HEK293 (cell line): ENCODE data around the gene TRIM6.
A peak's percentile ranks its signal among the peaks of the same experiment; 100 is the strongest.

Experiments used
- CTCF ChIA-PET: fragments of 350-600 bp; formaldehyde crosslinking; extraction: SDS; loops from one replicate; lab custom pipeline; 2021; ENCODE audit warnings: antibody characterized with exemption; lab: Yijun Ruan, JAX
- POLR2A ChIA-PET: fragments of 300-600 bp; formaldehyde crosslinking; extraction: SDS; loops from one replicate; lab custom pipeline; 2020; ENCODE audit warnings: antibody characterized with exemption, inconsistent platforms; lab: Yijun Ruan, JAX
- H3K27ac ChIP-seq: fragments of 200-500 bp; sonication (Bioruptor generic); 2 replicates; pipeline ENCODE4 v1.5.1; 2014; ENCODE audit warnings: low read depth, low read length, control low read depth, inconsistent platforms; ENCODE audit errors: extremely low read depth
- H3K36me3 ChIP-seq, 2 experiments: fragments of 200-500 bp in 1 of 2; sonication (Bioruptor generic) in 1 of 2; 1 replicate in 1 of 2; 2 replicates in 1 of 2; pipeline ENCODE4 v1.5.1; 2014 to 2017; ENCODE audit warnings: inconsistent platforms in 2 of 2, low read length in 2 of 2; ENCODE audit not compliant: control insufficient read depth in 2 of 2, insufficient read depth in 1 of 2
- H3K4me1 ChIP-seq: fragments of 200-500 bp; sonication (Bioruptor generic); 2 replicates; pipeline ENCODE4 v1.5.1; 2014; ENCODE audit warnings: mild to moderate bottlenecking, low read length, inconsistent platforms; ENCODE audit not compliant: control insufficient read depth, insufficient read depth
- H3K4me3 ChIP-seq: 2 replicates; pipeline ENCODE4 v1.5.1; 2011; ENCODE audit warnings: low read depth, mild to moderate bottlenecking, control low read depth, low read length, moderate library complexity
- H3K9me3 ChIP-seq: fragments of 200-500 bp; sonication (Bioruptor generic); 2 replicates; pipeline ENCODE4 v1.5.1; 2014; ENCODE audit warnings: low read depth, low read length, inconsistent platforms; ENCODE audit not compliant: control insufficient read depth, insufficient read depth
- OSR2 ChIP-seq: fragments of 450-650 bp; formaldehyde crosslinking; IDR thresholded peaks from 2 replicates; pipeline ENCODE4 v1.5.1; 2016; ENCODE audit warnings: missing biosample characterization, missing genetic modification characterization
- PRDM2 ChIP-seq: fragments of 450-650 bp; formaldehyde crosslinking; IDR thresholded peaks from 2 replicates; pipeline ENCODE4 v1.5.1; 2016; ENCODE audit warnings: missing biosample characterization, missing genetic modification characterization, borderline replicate concordance
- PRDM6 ChIP-seq: fragments of 450-650 bp; formaldehyde crosslinking; IDR thresholded peaks from 2 replicates; pipeline ENCODE4 v1.5.1; 2017; ENCODE audit warnings: missing biosample characterization, missing genetic modification characterization
- REST ChIP-seq: fragments of 450-650 bp; formaldehyde crosslinking; IDR thresholded peaks from 2 replicates; pipeline ENCODE4 v1.5.1; 2016; ENCODE audit warnings: missing biosample characterization, missing genetic modification characterization
- SP2 ChIP-seq: fragments of 450-650 bp; formaldehyde crosslinking; IDR thresholded peaks from 2 replicates; pipeline ENCODE4 v1.5.1; 2016; ENCODE audit warnings: missing biosample characterization, missing genetic modification characterization
- ZBTB8A ChIP-seq: fragments of 450-650 bp; formaldehyde crosslinking; IDR thresholded peaks from 2 replicates; pipeline ENCODE4 v1.5.1; 2016; ENCODE audit warnings: missing biosample characterization, missing genetic modification characterization
- ZFHX2 ChIP-seq: fragments of 450-650 bp; formaldehyde crosslinking; conservative IDR thresholded peaks from 2 replicates; pipeline ENCODE4 v1.5.1; 2016; ENCODE audit warnings: missing biosample characterization, missing genetic modification characterization
- ZNF10 ChIP-seq: fragments of 450-650 bp; formaldehyde crosslinking; IDR thresholded peaks from 2 replicates; pipeline ENCODE4 v1.5.1; 2017; ENCODE audit warnings: missing biosample characterization, missing genetic modification characterization
- ZNF174 ChIP-seq: fragments of 450-650 bp; formaldehyde crosslinking; IDR thresholded peaks from 2 replicates; pipeline ENCODE4 v1.5.0; 2017; ENCODE audit warnings: missing biosample characterization, mild to moderate bottlenecking, missing genetic modification characterization
- ZNF184 ChIP-seq: fragments of 450-650 bp; IDR thresholded peaks from 2 replicates; pipeline ENCODE4 v1.5.1; 2018; ENCODE audit warnings: missing biosample characterization, mild to moderate bottlenecking, missing genetic modification characterization
- ZNF239 ChIP-seq: fragments of 450-650 bp; formaldehyde crosslinking; IDR thresholded peaks from 2 replicates; pipeline ENCODE4 v1.5.1; 2016; ENCODE audit warnings: missing biosample characterization, missing genetic modification characterization
- ZNF404 ChIP-seq: fragments of 450-650 bp; formaldehyde crosslinking; IDR thresholded peaks from 2 replicates; pipeline ENCODE4 v1.5.1; 2017; ENCODE audit warnings: missing biosample characterization, missing genetic modification characterization
- ZNF473 ChIP-seq: fragments of 450-650 bp; formaldehyde crosslinking; IDR thresholded peaks from 2 replicates; pipeline ENCODE4 v1.5.1; 2017; ENCODE audit warnings: missing biosample characterization, missing genetic modification characterization
- ZNF610 ChIP-seq: fragments of 450-650 bp; formaldehyde crosslinking; IDR thresholded peaks from 2 replicates; pipeline ENCODE4 v1.5.1; 2016; ENCODE audit warnings: missing biosample characterization, missing genetic modification characterization, borderline replicate concordance
- ZNF707 ChIP-seq: fragments of 450-650 bp; formaldehyde crosslinking; IDR thresholded peaks from 2 replicates; pipeline ENCODE4 v1.5.1; 2016; ENCODE audit warnings: missing biosample characterization, missing genetic modification characterization
- ZNF837 ChIP-seq: fragments of 450-650 bp; formaldehyde crosslinking; IDR thresholded peaks from 2 replicates; pipeline ENCODE4 v1.5.1; 2016; ENCODE audit warnings: missing biosample characterization, missing genetic modification characterization
- TF ChIP-seq, protein P1 (sequence below): fragments of 450-650 bp; formaldehyde crosslinking; IDR thresholded peaks from 2 replicates; pipeline ENCODE4 v1.5.1; 2016; ENCODE audit warnings: missing biosample characterization, missing genetic modification characterization, borderline replicate concordance

TRIM6 gene

DNA sequence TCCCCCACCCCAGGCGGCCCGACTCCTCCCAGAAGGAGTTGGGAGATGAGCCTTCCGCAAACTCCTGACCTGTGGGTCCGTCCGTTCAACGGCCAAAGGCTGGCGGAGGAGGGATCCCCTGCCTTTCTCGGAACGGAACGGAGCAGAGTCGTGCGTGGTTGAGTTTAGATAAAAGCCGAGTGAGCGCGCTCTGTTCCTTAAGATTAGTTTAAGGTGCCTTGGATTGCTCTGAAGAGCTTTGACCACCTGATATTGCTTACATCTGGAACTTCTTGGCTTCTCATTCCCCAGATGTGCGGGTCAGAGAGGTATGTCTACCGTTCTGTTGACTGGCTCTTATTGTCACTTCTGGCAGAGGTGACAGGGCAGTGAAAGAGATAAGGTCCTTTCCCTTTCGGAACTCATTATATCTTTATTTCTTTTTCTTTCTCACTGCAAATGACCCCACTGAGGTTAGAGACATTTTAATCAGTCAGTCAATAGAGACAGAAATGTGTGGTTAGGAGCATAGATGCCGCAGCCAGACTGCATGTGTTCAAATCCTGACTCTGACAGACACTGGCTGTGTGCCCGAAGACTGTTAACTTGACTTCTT is at the start of gene TRIM6:
TRIM6 (plus strand) TSS at position 31 of the 595 bp plus-strand sequence; CDS start at position 292, 261 bp downstream.
- ChIA-PET CTCF (no interaction called here), POLR2A (interaction anchor here (1.1 kb wide), 1 partner anchor 244 kb away, joined by 6 read pairs; no protein-coding TSS in a partner anchor)
- Histone ChIP-seq H3K4me3 (peak within 1 kb of the TSS; percentile 53), H3K36me3 (no peaks in the 10 kb centered on the region), H3K27ac (no peak within 1 kb of the TSS; the same call in 1 of the 2 replicates), H3K9me3 (no peaks in the 10 kb centered on the region)
- TF ChIP-seq ZNF10 (tag by site-specific recombination) (no peak), ZNF239 (tag by site-specific recombination) (no peak), ZNF174 (tag by site-specific recombination) (no peak)
- TF ChIP-seq, all 188 proteins: peak for 0
- no peaks in the 10 kb centered on the region for H3K4me1 ChIP-seq

GRCh38 chr11:5547982-5548381 is 48.5 kb upstream of the TRIM6 start:
- ChIA-PET CTCF (no interaction called here), POLR2A (no interaction called here)
- Histone ChIP-seq H3K27ac (no peak overlapping the region), H3K4me1 (no peaks in the 10 kb centered on the region), H3K9me3 (no peaks in the 10 kb centered on the region), H3K36me3 (no peaks in the 10 kb centered on the region), H3K4me3 (no peak overlapping the region)
- TF ChIP-seq ZNF610 (tag by site-specific recombination) = no peak
- TF ChIP-seq, protein P1, sequence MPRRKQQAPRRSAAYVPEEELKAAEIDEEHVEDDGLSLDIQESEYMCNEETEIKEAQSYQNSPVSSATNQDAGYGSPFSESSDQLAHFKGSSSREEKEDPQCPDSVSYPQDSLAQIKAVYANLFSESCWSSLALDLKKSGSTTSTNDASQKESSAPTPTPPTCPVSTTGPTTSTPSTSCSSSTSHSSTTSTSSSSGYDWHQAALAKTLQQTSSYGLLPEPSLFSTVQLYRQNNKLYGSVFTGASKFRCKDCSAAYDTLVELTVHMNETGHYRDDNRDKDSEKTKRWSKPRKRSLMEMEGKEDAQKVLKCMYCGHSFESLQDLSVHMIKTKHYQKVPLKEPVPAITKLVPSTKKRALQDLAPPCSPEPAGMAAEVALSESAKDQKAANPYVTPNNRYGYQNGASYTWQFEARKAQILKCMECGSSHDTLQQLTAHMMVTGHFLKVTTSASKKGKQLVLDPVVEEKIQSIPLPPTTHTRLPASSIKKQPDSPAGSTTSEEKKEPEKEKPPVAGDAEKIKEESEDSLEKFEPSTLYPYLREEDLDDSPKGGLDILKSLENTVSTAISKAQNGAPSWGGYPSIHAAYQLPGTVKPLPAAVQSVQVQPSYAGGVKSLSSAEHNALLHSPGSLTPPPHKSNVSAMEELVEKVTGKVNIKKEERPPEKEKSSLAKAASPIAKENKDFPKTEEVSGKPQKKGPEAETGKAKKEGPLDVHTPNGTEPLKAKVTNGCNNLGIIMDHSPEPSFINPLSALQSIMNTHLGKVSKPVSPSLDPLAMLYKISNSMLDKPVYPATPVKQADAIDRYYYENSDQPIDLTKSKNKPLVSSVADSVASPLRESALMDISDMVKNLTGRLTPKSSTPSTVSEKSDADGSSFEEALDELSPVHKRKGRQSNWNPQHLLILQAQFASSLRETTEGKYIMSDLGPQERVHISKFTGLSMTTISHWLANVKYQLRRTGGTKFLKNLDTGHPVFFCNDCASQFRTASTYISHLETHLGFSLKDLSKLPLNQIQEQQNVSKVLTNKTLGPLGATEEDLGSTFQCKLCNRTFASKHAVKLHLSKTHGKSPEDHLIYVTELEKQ (tag by site-specific recombination) = no peak
- TF ChIP-seq ZNF184 (tag by site-specific recombination) = no peak
- no peak for TF ChIP-seq ZFHX2 (tag by site-specific recombination)
- TF ChIP-seq ZNF707 (tag by site-specific recombination) = no peak
- no peak for TF ChIP-seq PRDM2 (tag by site-specific recombination)
- TF ChIP-seq ZNF404 (tag by site-specific recombination) = no peak
- no peak for TF ChIP-seq ZNF837 (tag by site-specific recombination)
- TF ChIP-seq ZNF473 (tag by site-specific recombination) = no peak

GRCh38 chr11:5548440-5548839 is 48.0 kb upstream of the TRIM6 start, which contains the start of gene OR52H1:
TSS of gene OR52H1 (minus strand) at chr11:5548540. CDS start at chr11:5545505, 3,035 bp downstream.
- no peak within 1 kb of the TSS for H3K4me3 ChIP-seq
- H3K4me1 ChIP-seq = no peaks in the 10 kb centered on the region
- no peak within 1 kb of the TSS for H3K27ac ChIP-seq
- CTCF ChIA-PET = no interaction called here
- POLR2A ChIA-PET = no interaction called here
- no peaks in the 10 kb centered on the region for H3K9me3 ChIP-seq
- H3K36me3 ChIP-seq = no peaks in the 10 kb centered on the region
- TF ChIP-seq SP2 (tag by site-specific recombination) = no peak
- no peak for TF ChIP-seq ZBTB8A (tag by site-specific recombination)
- no peak for TF ChIP-seq REST
- no peak for TF ChIP-seq OSR2 (tag by site-specific recombination)
- no peak for TF ChIP-seq PRDM6 (tag by site-specific recombination)
